SK-N-SH (cell line): ENCODE measurements around the gene RARS1. TPM values are rescaled to one million over a fixed set of nuclear protein-coding genes. Genes with fewer than 3 reads are reported as not detected.

Experiments used
- CTCF ChIA-PET: fragments of 300-600, 350-600 bp; formaldehyde crosslinking; extraction: SDS; loops from one replicate; lab custom pipeline; 2021; lab: Yijun Ruan, JAX
- POLR2A ChIA-PET: fragments of 350-600 bp; sonication (Branson Sonifier 250); formaldehyde crosslinking; extraction: SDS; loops from one replicate; lab custom pipeline; 2020; ENCODE audit warnings: antibody characterized with exemption, inconsistent platforms; lab: Yijun Ruan, JAX
- DNase-seq: peaks from one replicate; pipeline ENCODE4 v3.0.0; 2012
- H2AFZ ChIP-seq: fragments of 200-600 bp; sonication (generic); 2 replicates; pipeline ENCODE4 v1.8.1; 2016; ENCODE audit warnings: antibody characterized with exemption, mild to moderate bottlenecking, low read depth
- H3F3A ChIP-seq: fragments of 200-600 bp; sonication (generic); replicated peaks from 2 replicates; pipeline ENCODE3; 2016; ENCODE audit warnings: antibody characterized with exemption, mild to moderate bottlenecking; ENCODE audit not compliant: insufficient read depth
- H3K27ac ChIP-seq, 2 experiments: fragments of 200-500 bp in 1 of 2; fragments of 200-600 bp in 1 of 2; sonication (Bioruptor generic) in 1 of 2; sonication (generic), shearing (Covaris generic) in 1 of 2; 2 replicates each; pipeline versions ENCODE4 v1.5.1 to v1.6.1; 2014 to 2016; ENCODE audit warnings: low read depth in 2 of 2, inconsistent platforms in 1 of 2, low read length in 1 of 2, mild to moderate bottlenecking in 1 of 2, mixed read lengths in 1 of 2
- H3K27me3 ChIP-seq: fragments of 200-600 bp; sonication (generic), shearing (Covaris generic); 2 replicates; pipeline ENCODE4 v1.6.1; 2016; ENCODE audit warnings: mixed run types; ENCODE audit not compliant: insufficient read depth
- H3K36me3 ChIP-seq, 2 experiments: fragments of 200-500 bp in 1 of 2; fragments of 200-600 bp in 1 of 2; sonication (Bioruptor generic) in 1 of 2; sonication (generic) in 1 of 2; replicated peaks in 1 of 2; 2 replicates each; pipeline versions ENCODE3 to v1.5.1; 2014 to 2016; ENCODE audit warnings: low read length in 1 of 2, mild to moderate bottlenecking in 1 of 2; ENCODE audit not compliant: insufficient read depth in 2 of 2, control insufficient read depth in 1 of 2
- H3K4me1 ChIP-seq, 2 experiments: fragments of 200-500 bp in 1 of 2; fragments of 200-600 bp in 1 of 2; sonication (Bioruptor generic) in 1 of 2; sonication (generic), shearing (Covaris generic) in 1 of 2; 2 replicates each; pipeline versions ENCODE4 v1.5.1 to v1.6.1; 2014 to 2016; ENCODE audit warnings: low read depth in 1 of 2, low read length in 1 of 2, mixed run types in 1 of 2; ENCODE audit not compliant: insufficient read depth in 2 of 2, control insufficient read depth in 1 of 2
- H3K4me2 ChIP-seq: fragments of 200-600 bp; sonication (generic), shearing (Covaris generic); 2 replicates; pipeline ENCODE4 v1.6.1; 2017; ENCODE audit warnings: mixed run types
- H3K4me3 ChIP-seq, 2 experiments: fragments of 200-500 bp in 1 of 2; fragments of 200-600 bp in 1 of 2; sonication (Bioruptor generic) in 1 of 2; sonication (generic), shearing (Covaris generic) in 1 of 2; 2 replicates each; pipeline versions ENCODE4 v1.5.1 to v1.8.1; 2014 to 2016; ENCODE audit warnings: low read depth in 2 of 2, inconsistent platforms in 1 of 2, low read length in 1 of 2, mild to moderate bottlenecking in 1 of 2, mixed read lengths in 1 of 2, moderate library complexity in 1 of 2
- H3K79me2 ChIP-seq: fragments of 200-600 bp; sonication (generic); 2 replicates; pipeline ENCODE4 v1.8.1; 2017; ENCODE audit warnings: mild to moderate bottlenecking; ENCODE audit not compliant: insufficient read depth
- H3K9ac ChIP-seq: fragments of 200-600 bp; sonication (generic); 2 replicates; pipeline ENCODE4 v1.6.1; 2017; ENCODE audit warnings: mixed run types
- H3K9me2 ChIP-seq: fragments of 200-600 bp; sonication (generic); 2 replicates; pipeline ENCODE4 v1.6.1; 2017; ENCODE audit warnings: mixed run types
- H3K9me3 ChIP-seq: fragments of 200-600 bp; sonication (generic); 2 replicates; pipeline ENCODE4 v1.6.1; 2017; ENCODE audit warnings: mixed run types, mild to moderate bottlenecking, moderate library complexity
- H4K20me1 ChIP-seq: fragments of 200-600 bp; sonication (generic); 2 replicates; pipeline ENCODE4 v1.6.1; 2017; ENCODE audit warnings: mild to moderate bottlenecking, mixed run types; ENCODE audit not compliant: insufficient read depth
- CHD2 ChIP-seq: fragments of 150-350 bp; IDR thresholded peaks from 2 replicates; pipeline ENCODE4 v1.6.1; 2018; ENCODE audit warnings: low read length; ENCODE audit not compliant: partially characterized antibody
- ELF1 ChIP-seq: IDR thresholded peaks from 2 replicates; pipeline ENCODE4 v1.4.0; 2012
- FOSL2 ChIP-seq: IDR thresholded peaks from 2 replicates; pipeline ENCODE4 v1.4.0; 2012; ENCODE audit warnings: low read depth, mild to moderate bottlenecking, moderate library complexity, borderline replicate concordance
- FOXM1 ChIP-seq: IDR thresholded peaks from 2 replicates; pipeline ENCODE4 v1.4.0; 2012; ENCODE audit warnings: low read depth, mild to moderate bottlenecking
- GATA2 ChIP-seq: sonication (generic); formaldehyde crosslinking; IDR thresholded peaks from 2 replicates; pipeline ENCODE4 v1.5.0; 2020; ENCODE audit warnings: mild to moderate bottlenecking, missing genetic modification reagents
- JUND ChIP-seq: IDR thresholded peaks from 2 replicates; pipeline ENCODE4 v1.4.0; 2012
- MXI1 ChIP-seq: IDR thresholded peaks from 2 replicates; pipeline ENCODE4 v1.6.1; 2012; ENCODE audit warnings: mild to moderate bottlenecking, low read depth, low read length, improper control_type of control experiment
- NFIC ChIP-seq: IDR thresholded peaks from 2 replicates; pipeline ENCODE4 v1.4.0; 2012; ENCODE audit warnings: borderline replicate concordance
- RAD21 ChIP-seq: IDR thresholded peaks from 2 replicates; pipeline ENCODE4 v1.6.1; 2012; ENCODE audit warnings: mild to moderate bottlenecking, low read length
- RFX5 ChIP-seq: IDR thresholded peaks from 2 replicates; pipeline ENCODE4 v1.6.1; 2012; ENCODE audit warnings: mild to moderate bottlenecking, improper control_type of control experiment, low read length
- SMC3 ChIP-seq: IDR thresholded peaks from 2 replicates; pipeline ENCODE4 v1.6.1; 2012; ENCODE audit warnings: low read depth, low read length, improper control_type of control experiment
- TAF1 ChIP-seq: IDR thresholded peaks from 2 replicates; pipeline ENCODE4 v1.6.1; 2012; ENCODE audit warnings: low read depth, mild to moderate bottlenecking, low read length, moderate library complexity, borderline replicate concordance
- WGBS: methylation state at CpG from one replicate; pipeline ENCODE4 v1.1.6; 2017; ENCODE audit warnings: low lambda C conversion rate; 5-methylcytosine and 5-hydroxymethylcytosine counted together
- polyA plus RNA-seq, 3 experiments: library from polyadenylated mRNA; depleted of rRNA; stranded (reverse); fragments of >200 nt; gene quantifications; 2 replicates each; pipeline ENCODE4 v1.2.3, GENCODE V29; 2012
- TF ChIP-seq, protein P1 (sequence below): fragments of 150-350 bp; IDR thresholded peaks from 2 replicates; pipeline ENCODE4 v1.6.1; 2016; ENCODE audit warnings: mild to moderate bottlenecking, low read depth, low read length
- TF ChIP-seq, protein P2 (sequence below): fragments of 150-350 bp; IDR thresholded peaks from 2 replicates; pipeline ENCODE4 v1.6.1; 2017; ENCODE audit warnings: antibody characterized with exemption, low read length, low read depth, borderline replicate concordance

Gene RARS1
- polyA plus RNA-seq, 1 of the 3 experiments (the other 2 are of a cell fraction): 53.5 TPM

DNA sequence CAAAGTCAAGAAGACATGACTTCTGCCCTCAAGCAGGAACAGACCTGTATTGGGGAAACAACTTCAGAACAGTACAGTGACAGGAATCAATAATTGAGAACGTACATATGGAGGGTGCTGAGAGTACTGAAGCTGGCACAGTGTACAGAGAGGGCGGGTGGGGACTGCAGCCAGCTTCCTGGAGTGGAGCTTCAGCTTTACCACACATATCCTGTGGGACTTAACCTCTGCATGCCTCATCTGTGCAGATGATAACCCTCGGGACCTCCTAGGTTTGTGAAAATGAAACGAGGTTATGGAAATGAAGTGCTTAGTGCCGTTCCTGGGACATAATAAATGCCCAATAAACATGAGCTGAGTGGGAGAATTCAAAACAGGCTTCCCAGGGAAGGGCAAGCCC lies 22.1 kb upstream of the RARS1 start:
- Histone ChIP-seq H3K79me2 (no peaks in the 10 kb centered on the region), H3K27ac (no peak overlapping the region), H3F3A (peaks cover 4% of the 10 kb centered on the region), H3K4me2 (no peak overlapping the region), H3K27me3 (no peaks in the 10 kb centered on the region), H3K9ac (no peak overlapping the region), H2AFZ (no peak overlapping the region), H3K4me1 (no peaks in the 10 kb centered on the region), H3K36me3 (peaks cover 0 to 30% of the 10 kb centered on the region in 2 experiments), H4K20me1 (no peaks in the 10 kb centered on the region), H3K9me3 (no peaks in the 10 kb centered on the region), H3K9me2 (no peaks in the 10 kb centered on the region), H3K4me3 (no peak overlapping the region)
- ChIA-PET POLR2A (no interaction called here), CTCF (no interaction called here)
- no peak for DNase-seq
- WGBS: 88% methylated on average over 5 of the region's 5 CpGs
- TF ChIP-seq NFIC: no peak
- TF ChIP-seq RAD21: no peak
- TF ChIP-seq TAF1: no peak
- TF ChIP-seq JUND: no peak
- TF ChIP-seq, protein P1, sequence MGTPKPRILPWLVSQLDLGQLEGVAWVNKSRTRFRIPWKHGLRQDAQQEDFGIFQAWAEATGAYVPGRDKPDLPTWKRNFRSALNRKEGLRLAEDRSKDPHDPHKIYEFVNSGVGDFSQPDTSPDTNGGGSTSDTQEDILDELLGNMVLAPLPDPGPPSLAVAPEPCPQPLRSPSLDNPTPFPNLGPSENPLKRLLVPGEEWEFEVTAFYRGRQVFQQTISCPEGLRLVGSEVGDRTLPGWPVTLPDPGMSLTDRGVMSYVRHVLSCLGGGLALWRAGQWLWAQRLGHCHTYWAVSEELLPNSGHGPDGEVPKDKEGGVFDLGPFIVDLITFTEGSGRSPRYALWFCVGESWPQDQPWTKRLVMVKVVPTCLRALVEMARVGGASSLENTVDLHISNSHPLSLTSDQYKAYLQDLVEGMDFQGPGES: no peak
- no peak for TF ChIP-seq ELF1
- TF ChIP-seq GATA2: no peak

DNA sequence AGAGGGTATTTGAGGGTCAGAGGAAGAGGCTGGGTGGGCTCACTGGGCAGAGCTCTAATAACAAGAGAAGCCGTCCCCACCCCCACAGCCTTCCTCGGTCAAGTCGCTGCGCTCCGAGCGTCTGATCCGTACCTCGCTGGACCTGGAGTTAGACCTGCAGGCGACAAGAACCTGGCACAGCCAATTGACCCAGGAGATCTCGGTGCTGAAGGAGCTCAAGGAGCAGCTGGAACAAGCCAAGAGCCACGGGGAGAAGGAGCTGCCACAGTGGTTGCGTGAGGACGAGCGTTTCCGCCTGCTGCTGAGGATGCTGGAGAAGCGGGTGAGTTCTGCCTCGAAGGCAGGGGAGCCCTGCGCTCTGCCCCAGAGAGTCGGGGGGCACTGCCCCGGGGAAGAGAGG lies 21.6 kb upstream of the RARS1 start:
- Histone ChIP-seq H3K9me2 (no peaks in the 10 kb centered on the region), H3K79me2 (no peaks in the 10 kb centered on the region), H3K4me3 (no peak overlapping the region), H3K9me3 (no peaks in the 10 kb centered on the region), H3K27me3 (no peaks in the 10 kb centered on the region), H4K20me1 (no peaks in the 10 kb centered on the region), H3K4me1 (no peaks in the 10 kb centered on the region; a peak in 1 of 4 replicates), H2AFZ (no peak overlapping the region), H3K9ac (no peak overlapping the region), H3K36me3 (peaks cover 0 to 30% of the 10 kb centered on the region in 2 experiments), H3K4me2 (no peak overlapping the region), H3F3A (peaks cover 4% of the 10 kb centered on the region), H3K27ac (no peak overlapping the region)
- TF ChIP-seq MXI1 (no peak), FOSL2 (no peak), SMC3 (no peak), FOXM1 (no peak), CHD2 (no peak), JUND (no peak), RFX5 (no peak)
- TF ChIP-seq, protein P1: no peak
- TF ChIP-seq, protein P2, sequence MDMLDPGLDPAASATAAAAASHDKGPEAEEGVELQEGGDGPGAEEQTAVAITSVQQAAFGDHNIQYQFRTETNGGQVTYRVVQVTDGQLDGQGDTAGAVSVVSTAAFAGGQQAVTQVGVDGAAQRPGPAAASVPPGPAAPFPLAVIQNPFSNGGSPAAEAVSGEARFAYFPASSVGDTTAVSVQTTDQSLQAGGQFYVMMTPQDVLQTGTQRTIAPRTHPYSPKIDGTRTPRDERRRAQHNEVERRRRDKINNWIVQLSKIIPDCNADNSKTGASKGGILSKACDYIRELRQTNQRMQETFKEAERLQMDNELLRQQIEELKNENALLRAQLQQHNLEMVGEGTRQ: no peak
- CTCF ChIA-PET: no interaction called here
- POLR2A ChIA-PET: no interaction called here
- WGBS: 95% methylated on average over 16 of the region's 20 CpGs
- no peak for DNase-seq
